OCI-LY7 (cell line): Measurements from ENCODE around the gene SLC38A3.

Experiments used
- CTCF ChIP-seq: fragments of 200-600 bp; sonication (generic); conservative IDR thresholded peaks from 2 replicates; pipeline ENCODE4 v1.5.1; 2014; ENCODE audit warnings: mild to moderate bottlenecking, antibody characterized with exemption, low read length, moderate library complexity, mixed read lengths
- EZH2phosphoT487 ChIP-seq: fragments of 200-600 bp; sonication (generic); IDR thresholded peaks from 2 replicates; pipeline ENCODE4 v1.6.1; 2018; ENCODE audit warnings: low read depth, borderline replicate concordance, mild to moderate bottlenecking, mixed run types, antibody characterized with exemption, low read length, moderate library complexity, mixed read lengths

DNA sequence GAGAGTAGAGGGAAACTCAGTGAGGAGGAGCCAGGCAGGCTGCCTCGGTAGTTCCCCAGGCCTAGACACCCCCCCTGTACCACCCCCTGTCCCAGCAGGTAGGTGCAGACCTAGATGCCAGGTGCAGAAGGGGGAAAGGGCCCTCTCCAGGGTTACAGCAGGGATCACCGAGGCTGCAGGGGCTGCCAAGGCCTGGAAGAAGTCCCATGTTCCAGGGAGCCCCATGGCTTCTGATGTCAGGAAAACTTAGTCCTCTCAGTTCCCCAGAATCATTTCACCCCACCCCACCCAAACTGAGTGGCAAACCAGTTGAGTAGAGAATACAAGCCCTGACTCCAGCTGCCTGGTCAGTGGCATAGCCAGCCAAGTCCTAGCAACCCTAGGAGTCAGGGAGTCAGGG, 56.4 kb downstream of the SLC38A3 start:
- TF ChIP-seq CTCF (no peak), EZH2phosphoT487 (no peak)
